Measurements from ENCODE around the gene DOC2B. TPM values are rescaled to one million over a fixed set of nuclear protein-coding genes. Genes with fewer than 3 reads are reported as not detected.
"Not testable (repeated sequence)": the region's sequence is repeated elsewhere in the genome, so short reads cannot be mapped to it uniquely, and the experiment has no call there.

Gene DOC2B
- total RNA-seq, 1 donor from 2014 or later, result 35.1 TPM

DNA sequence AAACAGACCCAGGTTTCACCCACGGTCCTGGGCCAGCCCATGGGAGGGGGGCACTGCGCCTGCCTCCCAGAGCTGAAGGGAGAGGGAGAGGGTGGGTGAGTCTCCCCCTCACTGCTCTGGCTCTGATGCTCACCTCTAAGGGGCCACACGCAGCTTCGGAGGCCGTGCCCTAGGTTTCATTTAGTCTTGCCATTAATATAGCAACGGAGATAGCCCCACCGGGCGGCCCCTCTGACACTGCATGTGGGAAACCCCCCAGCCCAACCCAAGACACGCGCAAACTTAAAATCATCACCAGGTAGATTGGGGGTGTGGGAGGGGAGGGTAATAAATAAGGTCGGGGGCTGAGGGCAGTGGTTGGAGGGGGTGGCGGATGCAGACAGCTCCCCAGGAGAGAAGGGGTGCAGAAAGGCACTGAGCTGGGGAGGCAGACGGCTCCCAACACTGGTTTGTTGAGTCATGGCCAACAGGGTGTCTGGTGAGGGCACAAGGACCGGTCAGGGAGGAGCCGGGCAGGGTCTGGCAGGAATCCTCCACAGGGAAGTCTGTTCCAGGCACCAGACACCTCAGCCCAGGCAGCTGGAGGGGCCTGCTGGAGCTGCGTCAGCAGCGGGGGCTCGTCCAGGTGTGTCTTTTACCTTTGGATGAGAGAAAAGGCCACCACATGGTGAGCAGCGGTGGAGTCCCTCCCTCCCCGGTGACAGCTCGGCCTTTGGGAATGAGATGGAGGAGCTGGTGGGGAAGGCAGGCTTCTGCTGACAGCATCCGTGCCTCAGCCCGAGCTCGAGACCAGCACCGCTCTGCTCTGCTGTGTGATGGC is 32.0 kb upstream of the DOC2B start:
- FAIRE-seq (no peak), DNase-seq (ENCODE audit: low spot score in 2 of 2) (no peak)

DNA sequence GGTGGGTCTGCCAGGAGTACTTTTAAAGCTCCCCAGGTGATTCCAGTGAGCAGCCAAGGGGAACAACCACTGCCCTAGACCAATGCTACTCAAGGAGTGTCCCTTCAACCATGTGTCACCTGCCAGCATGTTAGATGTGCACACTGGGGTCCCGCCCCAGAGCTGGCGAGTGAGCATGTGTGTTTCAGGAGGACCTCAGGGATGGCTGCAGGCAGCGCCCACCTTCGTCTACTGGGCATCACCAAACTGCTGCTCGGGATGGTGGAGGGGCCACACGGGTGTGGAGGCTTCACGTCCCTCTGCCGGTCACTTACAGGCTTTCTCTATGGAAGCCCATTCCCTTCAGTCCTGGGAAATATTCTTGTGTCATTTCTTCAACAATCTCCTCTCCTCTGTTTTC is 29.0 kb upstream of the DOC2B start:
- FAIRE-seq (no peak), DNase-seq (ENCODE audit: low spot score in 2 of 2) (no peak)

DNA sequence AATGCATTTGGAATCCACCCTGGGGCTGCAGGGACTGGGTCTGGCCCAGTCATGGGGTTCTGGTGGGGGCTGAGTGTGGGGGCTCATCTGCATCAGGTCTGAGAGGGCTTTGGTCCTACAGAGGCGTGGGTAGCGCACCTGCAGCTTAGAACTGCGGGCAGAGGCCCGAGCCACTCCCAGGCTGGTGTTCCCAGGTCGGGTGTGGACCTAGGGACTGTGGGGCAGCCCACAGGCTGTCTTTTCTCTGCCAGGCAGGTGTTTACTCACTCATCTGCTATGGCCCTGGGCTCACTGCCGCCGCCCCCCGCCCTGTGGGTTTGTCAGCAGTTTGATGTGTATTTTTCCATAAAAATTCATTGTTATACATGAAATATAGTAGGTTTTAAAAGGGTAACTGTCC is 27.0 kb upstream of the DOC2B start:
- FAIRE-seq (no peak), DNase-seq (ENCODE audit: low spot score in 2 of 2) (no peak)

- DNase-seq (ENCODE audit: low spot score in 2 of 2) (no peak), FAIRE-seq (no peak)
Measured at GRCh38 chr17:207775-208174, 26.3 kb upstream of the DOC2B start.

- no peak for FAIRE-seq
Measured at GRCh38 chr17:206941-207560, 25.6 kb upstream of the DOC2B start.

DNA sequence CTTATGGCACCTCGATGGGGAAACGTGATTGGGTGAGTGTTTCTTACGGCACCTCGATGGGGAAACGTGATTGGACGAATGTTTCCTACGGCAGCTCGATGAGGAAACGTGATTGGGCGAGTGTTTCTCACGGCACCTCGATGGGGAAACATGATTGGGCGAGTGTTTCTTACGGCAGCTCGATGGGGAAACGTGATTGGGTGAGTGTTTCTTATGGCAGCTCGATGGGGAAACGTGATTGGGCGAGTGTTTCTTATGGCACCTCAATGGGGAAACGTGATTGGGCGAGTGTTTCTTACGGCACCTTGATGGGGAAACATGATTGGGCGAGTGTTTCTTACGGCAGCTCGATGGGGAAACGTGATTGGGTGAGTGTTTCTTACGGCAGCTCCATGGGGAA is 25.0 kb upstream of the DOC2B start:
- not testable (repeated sequence) for FAIRE-seq; DNase-seq (ENCODE audit: low spot score in 2 of 2)

More at GRCh38 chr17:206941-207560, 25.6 kb upstream of the DOC2B start:
- no peak for DNase-seq (ENCODE audit: low spot score in 2 of 2)

DNA sequence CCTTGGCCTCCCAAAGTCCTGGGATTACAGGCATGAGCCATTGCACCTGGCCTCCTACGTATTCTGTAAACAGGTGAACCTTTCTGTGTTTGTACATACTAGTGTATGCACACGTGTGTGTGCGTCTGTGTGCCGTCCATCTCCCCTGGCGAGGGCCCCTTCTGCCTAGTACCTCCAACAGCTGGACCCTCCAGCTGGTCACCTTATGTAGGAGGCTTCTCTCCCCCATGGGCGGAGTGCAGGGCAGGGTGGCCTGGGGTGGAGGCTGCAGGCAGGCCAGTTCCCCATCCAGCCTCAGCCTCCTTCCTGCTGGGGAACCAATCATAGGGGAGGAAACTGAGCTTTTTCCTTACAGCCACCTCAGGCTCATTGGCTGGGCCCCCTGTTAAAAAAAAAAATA is 24.4 kb upstream of the DOC2B start:
- DNase-seq (ENCODE audit: low spot score in 2 of 2) (no peak), FAIRE-seq (no peak)

DNA sequence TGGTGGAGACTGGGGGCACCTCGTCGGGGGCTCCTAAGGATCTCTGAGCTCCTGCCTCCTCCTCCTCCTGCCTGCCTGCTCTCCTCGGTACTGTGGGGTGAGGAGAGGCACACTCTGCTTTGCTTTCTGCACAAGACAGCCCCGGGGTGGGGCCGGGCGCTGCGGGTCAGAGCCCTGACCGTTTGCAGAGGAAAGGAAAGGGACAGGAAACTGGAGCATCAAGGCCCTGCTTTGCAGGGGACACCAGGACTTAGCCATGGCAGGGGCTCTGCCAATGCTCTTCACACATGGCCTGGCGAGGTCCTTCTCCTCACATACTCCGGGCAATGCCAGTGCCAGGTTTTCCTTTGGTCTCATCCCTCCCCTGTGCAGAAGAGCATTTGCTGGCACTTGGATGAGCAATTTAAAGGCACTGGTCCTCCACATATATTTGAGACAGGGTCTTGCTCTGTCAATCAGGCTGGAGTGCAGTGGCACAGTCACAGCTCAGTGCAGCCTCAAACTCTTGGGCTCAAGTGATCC is 23.8 kb upstream of the DOC2B start:
- no peak for FAIRE-seq
- no peak for DNase-seq (ENCODE audit: low spot score in 2 of 2)

DNA sequence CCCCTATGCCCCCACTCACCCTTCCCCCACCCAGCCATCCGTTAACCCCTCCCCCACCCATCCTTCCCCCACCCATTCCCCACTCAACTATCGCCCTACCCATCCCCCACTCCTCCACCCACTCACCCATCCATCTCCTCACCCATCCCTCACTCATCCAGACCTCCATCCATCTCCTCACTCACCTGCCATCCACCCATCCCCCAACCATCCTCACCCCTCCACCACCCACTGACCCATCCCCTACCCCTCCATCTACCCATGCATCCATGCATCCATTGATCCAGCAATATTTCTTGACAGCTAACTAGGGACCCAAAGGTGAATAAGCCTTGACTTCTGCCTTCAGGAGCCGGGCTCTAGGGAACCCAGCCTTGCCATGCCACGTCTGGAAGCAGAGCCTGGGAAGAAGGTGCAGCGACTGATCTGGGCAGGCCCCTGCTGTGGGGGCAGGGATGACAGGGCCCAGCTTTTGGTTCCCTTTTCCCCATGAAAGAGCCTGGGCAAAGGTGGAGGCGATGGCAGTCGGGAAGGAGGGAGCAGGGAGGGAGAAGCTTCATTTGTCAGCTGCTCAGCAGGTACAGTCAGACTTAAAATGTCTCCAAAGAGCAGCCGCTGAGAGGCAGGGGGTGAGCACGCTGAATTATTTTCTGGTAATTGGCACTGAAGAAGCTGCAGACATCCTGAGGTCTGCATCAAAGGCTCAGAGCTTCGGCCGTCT is 23.1 kb upstream of the DOC2B start:
- DNase-seq (ENCODE audit: low spot score in 2 of 2) (no peak), FAIRE-seq (no peak)

GRCh38 chr17:202501-202951 is 21.1 kb upstream of the DOC2B start:
- DNase-seq (ENCODE audit: low spot score in 2 of 2) (no peak), FAIRE-seq (no peak)

DNA sequence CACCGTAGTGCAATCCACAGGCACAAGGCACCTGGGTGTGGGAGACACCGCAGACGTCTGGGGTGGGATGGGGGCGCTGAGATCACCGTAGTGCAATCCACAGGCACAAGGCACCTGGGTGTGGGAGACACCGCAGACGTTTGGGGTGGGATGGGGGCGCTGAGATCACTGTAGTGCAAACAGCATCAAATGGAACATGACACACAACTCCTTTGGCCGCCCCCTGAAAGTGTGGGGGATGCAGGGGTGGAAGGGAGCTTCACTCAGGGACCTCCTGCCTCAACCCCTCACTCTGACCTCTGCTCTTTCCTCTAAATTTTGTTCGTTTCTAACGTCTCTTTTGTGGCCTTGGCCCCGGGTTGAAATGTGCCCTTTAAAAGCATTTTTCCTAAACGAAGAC is 20.3 kb upstream of the DOC2B start:
- DNase-seq (ENCODE audit: low spot score in 2 of 2); FAIRE-seq: not testable (repeated sequence)

DNA sequence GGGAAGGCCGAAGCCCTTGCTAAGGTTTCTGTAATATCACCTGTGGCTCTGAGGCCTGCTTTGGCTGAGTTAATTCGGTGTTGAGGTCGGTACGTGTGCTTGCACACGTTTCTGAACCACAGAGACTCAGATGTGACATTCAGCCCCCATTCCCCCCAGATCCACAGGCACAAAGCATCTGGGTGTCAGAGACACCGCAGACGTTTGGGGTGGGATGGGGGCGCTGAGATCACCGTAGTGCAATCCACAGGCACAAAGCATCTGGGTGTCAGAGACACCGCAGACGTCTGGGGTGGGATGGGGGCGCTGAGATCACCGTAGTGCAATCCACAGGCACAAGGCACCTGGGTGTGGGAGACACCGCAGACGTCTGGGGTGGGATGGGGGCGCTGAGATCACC is 19.8 kb upstream of the DOC2B start:
- FAIRE-seq; DNase-seq (ENCODE audit: low spot score in 2 of 2): not testable (repeated sequence)

DNA sequence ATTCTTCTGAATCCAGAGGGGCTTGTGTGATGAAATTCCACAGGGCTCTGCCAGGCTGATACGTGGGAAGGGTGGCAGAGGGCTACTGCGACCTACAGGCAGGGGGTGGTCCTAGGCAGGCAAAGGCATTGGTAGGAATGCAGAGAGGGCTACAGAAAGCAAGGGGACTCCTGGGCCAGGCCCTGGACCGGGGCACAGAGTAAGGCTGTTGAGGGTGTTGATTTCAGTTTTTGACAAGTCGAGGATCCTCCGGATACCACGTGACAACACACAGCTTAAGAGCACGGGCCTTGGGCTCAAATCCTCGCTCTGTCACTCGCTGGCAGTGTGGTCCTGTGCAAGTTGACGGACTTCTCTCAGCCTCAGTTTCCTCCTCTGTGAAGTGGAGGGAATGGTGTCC is 19.1 kb upstream of the DOC2B start:
- FAIRE-seq (no peak), DNase-seq (ENCODE audit: low spot score in 2 of 2) (no peak)

DNA sequence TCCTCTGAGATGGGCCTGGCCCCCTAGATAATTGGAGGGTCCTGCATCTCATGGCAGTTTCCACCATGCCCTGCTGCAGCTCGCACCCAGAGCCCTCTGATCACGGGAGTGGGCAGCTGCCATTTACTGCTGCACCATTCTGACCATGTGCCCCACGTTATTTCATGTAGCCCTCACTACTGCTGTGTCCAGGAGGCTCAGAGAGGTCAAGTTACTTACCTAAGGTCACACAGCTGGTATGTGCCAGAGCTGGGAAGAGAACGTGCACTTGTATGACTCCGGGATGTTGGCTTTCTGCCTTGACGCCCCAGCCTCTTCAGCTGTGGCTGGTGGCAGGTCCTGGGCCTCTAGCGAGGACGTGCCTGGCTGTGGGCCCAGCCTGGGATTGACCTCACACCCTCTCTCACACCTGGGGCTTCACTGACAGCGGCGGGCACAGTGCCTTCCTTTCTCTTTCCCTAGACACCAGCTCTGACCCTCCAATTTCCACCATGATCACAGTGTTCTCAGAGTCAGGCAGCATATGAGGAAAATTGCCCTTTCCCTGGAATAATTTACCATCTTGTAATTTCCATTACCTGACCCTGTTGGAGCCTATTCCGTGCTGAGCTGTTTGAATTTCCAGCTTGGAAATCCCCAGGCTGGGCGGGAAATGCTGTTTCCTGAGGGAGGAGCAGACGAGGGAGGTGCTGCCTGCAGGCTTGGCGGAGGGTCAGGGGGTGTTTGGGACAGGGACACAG is 18.5 kb upstream of the DOC2B start:
- FAIRE-seq (no peak), DNase-seq (ENCODE audit: low spot score in 2 of 2) (no peak)

GRCh38 chr17:199191-199604 is 17.7 kb upstream of the DOC2B start:
- no peak for FAIRE-seq

DNA sequence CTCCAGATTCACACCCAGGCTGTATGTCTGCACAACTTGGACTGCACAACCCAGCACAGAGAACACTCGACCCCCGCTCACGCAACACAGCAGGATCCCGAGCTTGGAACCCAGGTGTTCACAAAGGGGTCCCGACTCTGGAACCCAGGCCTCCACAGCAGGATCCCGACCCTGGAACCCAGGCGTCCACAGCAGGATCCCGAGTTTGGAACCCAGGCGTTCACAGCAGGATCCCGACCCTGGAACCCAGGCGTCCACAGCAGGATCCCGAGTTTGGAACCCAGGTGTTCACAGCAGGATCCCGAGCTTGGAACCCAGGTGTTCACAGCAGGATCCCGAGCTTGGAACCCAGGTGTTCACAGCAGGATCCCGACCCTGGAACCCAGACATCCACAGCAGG is 16.8 kb upstream of the DOC2B start:
- not testable (repeated sequence) for FAIRE-seq

More at GRCh38 chr17:199191-199604, 17.7 kb upstream of the DOC2B start:
- no peak for DNase-seq (ENCODE audit: low spot score in 2 of 2)

DNA sequence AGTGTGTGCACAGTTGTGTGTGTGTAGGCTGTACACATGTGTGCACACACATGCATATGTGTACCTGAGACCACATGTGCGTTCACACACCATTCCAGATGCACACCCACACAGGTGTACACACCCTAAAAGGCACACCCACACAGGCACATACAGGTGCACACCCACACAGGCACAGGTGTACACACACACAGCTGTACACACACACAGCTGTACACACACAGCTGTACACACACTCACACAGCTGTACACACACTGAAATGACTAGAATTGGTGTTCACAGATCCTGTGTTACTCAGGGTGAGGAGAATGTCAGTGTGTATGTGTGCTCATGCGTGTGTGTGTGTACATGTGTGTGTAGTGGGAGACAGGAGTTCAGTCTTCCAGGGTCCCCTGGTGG is 15.9 kb upstream of the DOC2B start:
- FAIRE-seq (no peak), DNase-seq (ENCODE audit: low spot score in 2 of 2) (no peak)

More for the DNA sequence above, 16.8 kb upstream of the DOC2B start:
- DNase-seq (ENCODE audit: low spot score in 2 of 2), result not testable (repeated sequence)

- FAIRE-seq (no peak), DNase-seq (ENCODE audit: low spot score in 2 of 2) (no peak)
Measured at GRCh38 chr17:194828-195602, 13.6 kb upstream of the DOC2B start.
